Stimulated activated naive CD4-positive, alpha-beta T cell treated with Interleukin-2 at 50 U/mL for 16 hours (primary cell): ENCODE measurements around the gene ATP5F1D.

Experiments used
- DNase-seq: peaks from one replicate; lab custom pipeline; 2025; lab: John Stamatoyannopoulos, UW

ATP5F1D gene

GRCh38 chr19:1248139-1248785 is 6.7 kb downstream of the ATP5F1D start, which contains the start of gene MIDN:
MIDN (plus strand) TSS chr19:1248583; CDS start chr19:1250297, 1,714 bp downstream.
- peak; percentile 63 for DNase-seq

- peak; percentile 78 for DNase-seq
These were observed 7.3 kb downstream of the ATP5F1D start for GRCh38 chr19:1248786-1249297.

GRCh38 chr19:1249298-1249989 is 7.9 kb downstream of the ATP5F1D start:
- DNase-seq, result peak; percentile 94

- DNase-seq, result no peak
These were observed 8.5 kb downstream of the ATP5F1D start for GRCh38 chr19:1249990-1250436.

- DNase-seq, result peak; percentile 35
These were observed 9.1 kb downstream of the ATP5F1D start for GRCh38 chr19:1250437-1251260.

GRCh38 chr19:1251330-1252220 is 10.0 kb downstream of the ATP5F1D start:
- DNase-seq, result peak; percentile 62

- DNase-seq, result peak; percentile 49
These were observed 10.8 kb downstream of the ATP5F1D start for GRCh38 chr19:1252221-1252820.

- peak; percentile 77 for DNase-seq
These were observed 11.4 kb downstream of the ATP5F1D start for GRCh38 chr19:1252821-1253513.

- no peak for DNase-seq
These were observed 12.0 kb downstream of the ATP5F1D start for GRCh38 chr19:1253514-1254080.

GRCh38 chr19:1254081-1254527 is 12.6 kb downstream of the ATP5F1D start:
- DNase-seq, result no peak

GRCh38 chr19:1254530-1255185 is 13.1 kb downstream of the ATP5F1D start:
- no peak for DNase-seq

GRCh38 chr19:1255186-1256161 is 13.9 kb downstream of the ATP5F1D start:
- no peak for DNase-seq

- no peak for DNase-seq
These were observed 15.3 kb downstream of the ATP5F1D start for GRCh38 chr19:1256646-1257474.

- DNase-seq, result no peak
These were observed 16.1 kb downstream of the ATP5F1D start for GRCh38 chr19:1257475-1258162.

GRCh38 chr19:1258163-1258492 is 16.6 kb downstream of the ATP5F1D start:
- no peak for DNase-seq

GRCh38 chr19:1258707-1259205 is 17.2 kb downstream of the ATP5F1D start:
- no peak for DNase-seq
